ENCODE data around the gene ANKRD52. TPM values are rescaled to one million over a fixed set of nuclear protein-coding genes. Genes with fewer than 3 reads are reported as not detected.

ANKRD52 gene
- total RNA-seq, 1 donor from 2014 or later: 48.5 TPM

DNA sequence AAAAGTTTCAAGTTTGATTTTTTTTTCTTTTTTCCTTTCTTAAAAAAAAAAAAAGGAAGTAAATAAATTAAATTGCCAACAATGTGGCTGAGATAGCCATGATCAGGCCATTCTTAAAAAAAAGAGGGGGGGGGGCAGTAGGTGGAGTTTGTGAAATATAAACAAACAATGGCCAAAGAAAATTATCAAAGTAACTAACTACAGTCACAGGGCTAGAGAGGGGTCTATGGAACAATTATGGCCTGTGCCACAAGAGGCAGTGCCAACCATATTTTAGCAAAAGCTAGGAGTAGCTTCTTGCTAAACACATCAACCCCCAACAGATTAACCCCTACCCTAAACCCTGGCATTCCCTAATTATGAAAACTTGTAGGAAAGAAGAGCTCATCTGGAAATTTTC is 52.7 kb downstream of the ANKRD52 start:
- no peak for DNase-seq (ENCODE audit: low spot score)
- Mint-ChIP-seq H3K27me3 (ENCODE audit: unreplicated experiment) (peaks cover 2% of the 10 kb centered on the region), H3K36me3 (ENCODE audit: low read depth, unreplicated experiment) (peaks cover 43% of the 10 kb centered on the region), H3K9me3 (ENCODE audit: unreplicated experiment) (no peaks in the 10 kb centered on the region), H3K4me3 (ENCODE audit: unreplicated experiment) (no peak overlapping the region), H3K27ac (ENCODE audit: unreplicated experiment) (peak overlapping the region; percentile 36), H3K4me1 (ENCODE audit: unreplicated experiment) (peaks cover 8% of the 10 kb centered on the region)
- no peak for TF ChIP-seq CTCF (IDR thresholded peaks at IDR 0.05; ENCODE audit: unreplicated experiment)

DNA sequence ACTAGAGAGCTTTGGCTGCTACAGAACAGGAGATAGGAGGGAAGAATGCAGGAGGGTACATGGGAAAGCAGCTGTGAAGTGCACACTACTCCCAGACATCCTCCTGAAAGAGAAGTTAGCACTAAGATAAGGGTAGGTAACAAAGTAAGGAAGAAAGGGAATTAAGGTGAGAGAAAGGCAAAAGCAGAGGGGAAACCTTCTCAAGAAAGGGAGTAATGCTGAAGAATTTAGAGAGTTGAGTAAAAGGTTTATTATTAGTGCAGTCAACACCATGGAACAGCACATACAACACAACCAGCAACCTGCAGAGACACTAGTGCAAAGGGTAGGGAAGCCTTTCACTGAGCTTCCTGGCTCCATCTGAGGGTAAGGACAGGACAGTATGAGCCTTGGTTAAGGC is 53.9 kb downstream of the ANKRD52 start:
- TF ChIP-seq CTCF (IDR thresholded peaks at IDR 0.05; ENCODE audit: unreplicated experiment): no peak
- peak overlapping the region; percentile 25 for H3K27ac Mint-ChIP-seq (ENCODE audit: unreplicated experiment)
- peaks cover 34% of the 10 kb centered on the region for H3K36me3 Mint-ChIP-seq (ENCODE audit: low read depth, unreplicated experiment)
- H3K9me3 Mint-ChIP-seq (ENCODE audit: unreplicated experiment): no peaks in the 10 kb centered on the region
- H3K4me1 Mint-ChIP-seq (ENCODE audit: unreplicated experiment): peaks cover 8% of the 10 kb centered on the region
- H3K4me3 Mint-ChIP-seq (ENCODE audit: unreplicated experiment): peak overlapping the region; percentile 70
- H3K27me3 Mint-ChIP-seq (ENCODE audit: unreplicated experiment): peaks cover 4% of the 10 kb centered on the region
- DNase-seq (ENCODE audit: low spot score): no peak

GRCh38 chr12:56202838-56203237 is 55.3 kb downstream of the ANKRD52 start:
- Mint-ChIP-seq H3K9me3 (ENCODE audit: unreplicated experiment) (no peaks in the 10 kb centered on the region), H3K4me3 (ENCODE audit: unreplicated experiment) (no peak overlapping the region), H3K36me3 (ENCODE audit: low read depth, unreplicated experiment) (peaks cover 28% of the 10 kb centered on the region), H3K27ac (ENCODE audit: unreplicated experiment) (no peak overlapping the region), H3K4me1 (ENCODE audit: unreplicated experiment) (peaks cover 23% of the 10 kb centered on the region), H3K27me3 (ENCODE audit: unreplicated experiment) (peaks cover 7% of the 10 kb centered on the region)
- no peak for DNase-seq (ENCODE audit: low spot score)
- no peak for TF ChIP-seq CTCF (IDR thresholded peaks at IDR 0.05; ENCODE audit: unreplicated experiment)

- Mint-ChIP-seq H3K9me3 (ENCODE audit: unreplicated experiment) (no peaks in the 10 kb centered on the region), H3K27me3 (ENCODE audit: unreplicated experiment) (peaks cover 7% of the 10 kb centered on the region), H3K4me3 (ENCODE audit: unreplicated experiment) (no peak overlapping the region), H3K36me3 (ENCODE audit: low read depth, unreplicated experiment) (peaks cover 23% of the 10 kb centered on the region), H3K27ac (ENCODE audit: unreplicated experiment) (no peak overlapping the region), H3K4me1 (ENCODE audit: unreplicated experiment) (peaks cover 27% of the 10 kb centered on the region)
- no peak for DNase-seq (ENCODE audit: low spot score)
- no peak for TF ChIP-seq CTCF (IDR thresholded peaks at IDR 0.05; ENCODE audit: unreplicated experiment)
Observed at GRCh38 chr12:56202366-56202765, 55.8 kb downstream of the ANKRD52 start.

DNA sequence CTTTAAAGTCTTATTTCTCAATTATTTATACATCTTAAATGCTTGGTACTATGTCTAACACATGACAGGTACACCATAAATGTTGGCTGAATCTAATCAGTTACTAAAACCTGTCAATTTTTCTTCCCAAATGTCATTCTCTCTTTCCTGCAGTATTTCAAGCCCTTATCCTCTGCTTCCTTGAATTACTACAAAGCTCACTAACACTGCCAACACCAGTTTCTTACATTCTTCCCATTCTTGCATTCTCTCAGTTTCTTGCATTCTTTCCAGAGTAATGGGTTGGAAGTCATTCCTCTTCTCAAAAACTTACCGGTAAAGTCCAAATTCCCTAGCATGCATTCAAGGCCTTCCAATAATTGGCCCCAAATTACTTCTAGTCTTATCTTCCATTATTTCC is 59.3 kb downstream of the ANKRD52 start:
- TF ChIP-seq CTCF (IDR thresholded peaks at IDR 0.05; ENCODE audit: unreplicated experiment): no peak
- peak overlapping the region; percentile 55 for H3K27ac Mint-ChIP-seq (ENCODE audit: unreplicated experiment)
- no peaks in the 10 kb centered on the region for H3K9me3 Mint-ChIP-seq (ENCODE audit: unreplicated experiment)
- no peak for DNase-seq (ENCODE audit: low spot score)
- H3K4me3 Mint-ChIP-seq (ENCODE audit: unreplicated experiment): peak overlapping the region; percentile 6
- peaks cover 7% of the 10 kb centered on the region for H3K27me3 Mint-ChIP-seq (ENCODE audit: unreplicated experiment)
- H3K36me3 Mint-ChIP-seq (ENCODE audit: low read depth, unreplicated experiment): no peaks in the 10 kb centered on the region
- peaks cover 31% of the 10 kb centered on the region for H3K4me1 Mint-ChIP-seq (ENCODE audit: unreplicated experiment)

All from endothelial cell (in vitro differentiated cells).